GM10248 (cell line): Measurements from ENCODE around the gene PTHLH.

Experiments
- CTCF ChIA-PET: fragments of 300-600 bp; sonication (Branson Sonifier 250); formaldehyde crosslinking; extraction: SDS; loops from one replicate; lab custom pipeline; 2021; ENCODE audit warnings: antibody characterized with exemption; lab: Yijun Ruan, JAX
- POLR2A ChIA-PET: fragments of 350-650 bp; sonication (Branson Sonifier 250); formaldehyde crosslinking; extraction: SDS; loops from one replicate; lab custom pipeline; 2020; ENCODE audit warnings: antibody characterized with exemption; lab: Yijun Ruan, JAX
- DNase-seq: peaks from one replicate; pipeline ENCODE4 v3.0.0; 2012; ENCODE audit errors: extremely low spot score
- TF ChIP-seq, protein P1 (sequence below): IDR thresholded peaks from 2 replicates; pipeline ENCODE4 v1.5.1; 2012; ENCODE audit warnings: mild to moderate bottlenecking, low read depth; ENCODE audit errors: extremely low read depth, missing control alignments, control extremely low read depth

Gene PTHLH

DNA sequence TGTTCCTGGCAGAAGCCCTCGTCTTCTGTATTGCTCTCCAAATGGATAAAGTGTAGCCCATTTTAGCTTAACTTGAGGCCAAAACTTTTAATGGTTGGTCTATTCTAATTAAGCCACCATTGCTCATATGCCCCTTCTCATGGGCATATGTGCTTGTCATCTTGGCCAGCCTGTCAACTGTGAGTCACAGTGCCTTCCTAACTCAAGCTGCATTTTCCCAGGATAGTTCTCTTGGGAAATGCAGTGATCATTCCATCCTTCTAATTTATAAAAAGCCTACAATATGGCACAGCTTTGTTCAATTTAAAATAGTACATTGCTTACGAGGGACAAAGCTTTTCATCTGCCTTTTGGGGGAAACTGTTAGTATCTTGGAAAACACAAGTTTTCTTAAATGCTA lies 6.6 kb downstream of the PTHLH start:
- no peak for DNase-seq
- ChIA-PET CTCF (interaction anchor here (1.4 kb wide), 1 partner anchor 11 kb away, joined by 4 read pairs; no protein-coding TSS in a partner anchor), POLR2A (no interaction called here)
- TF ChIP-seq, protein P1, sequence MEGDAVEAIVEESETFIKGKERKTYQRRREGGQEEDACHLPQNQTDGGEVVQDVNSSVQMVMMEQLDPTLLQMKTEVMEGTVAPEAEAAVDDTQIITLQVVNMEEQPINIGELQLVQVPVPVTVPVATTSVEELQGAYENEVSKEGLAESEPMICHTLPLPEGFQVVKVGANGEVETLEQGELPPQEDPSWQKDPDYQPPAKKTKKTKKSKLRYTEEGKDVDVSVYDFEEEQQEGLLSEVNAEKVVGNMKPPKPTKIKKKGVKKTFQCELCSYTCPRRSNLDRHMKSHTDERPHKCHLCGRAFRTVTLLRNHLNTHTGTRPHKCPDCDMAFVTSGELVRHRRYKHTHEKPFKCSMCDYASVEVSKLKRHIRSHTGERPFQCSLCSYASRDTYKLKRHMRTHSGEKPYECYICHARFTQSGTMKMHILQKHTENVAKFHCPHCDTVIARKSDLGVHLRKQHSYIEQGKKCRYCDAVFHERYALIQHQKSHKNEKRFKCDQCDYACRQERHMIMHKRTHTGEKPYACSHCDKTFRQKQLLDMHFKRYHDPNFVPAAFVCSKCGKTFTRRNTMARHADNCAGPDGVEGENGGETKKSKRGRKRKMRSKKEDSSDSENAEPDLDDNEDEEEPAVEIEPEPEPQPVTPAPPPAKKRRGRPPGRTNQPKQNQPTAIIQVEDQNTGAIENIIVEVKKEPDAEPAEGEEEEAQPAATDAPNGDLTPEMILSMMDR: no peak

DNA sequence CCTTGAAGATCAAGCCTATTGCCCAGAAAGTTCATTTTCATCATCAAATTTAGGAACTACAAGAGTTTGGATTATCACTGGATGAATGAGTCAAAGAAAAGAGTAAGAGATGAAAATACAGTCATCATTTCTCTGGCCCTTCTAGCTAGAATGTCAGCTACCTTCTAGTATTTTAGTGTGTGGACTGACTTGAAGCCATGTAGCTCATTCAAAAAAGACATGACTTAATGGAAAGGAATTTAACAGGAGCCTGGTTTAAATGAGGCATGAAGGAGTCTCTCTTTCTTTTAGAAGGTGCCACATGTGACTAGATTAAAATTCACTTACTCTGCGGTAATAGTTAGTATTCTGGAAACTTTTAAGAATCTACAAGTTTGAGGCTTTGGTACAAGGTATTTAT lies 7.1 kb downstream of the PTHLH start:
- POLR2A ChIA-PET: no interaction called here
- CTCF ChIA-PET: no interaction called here
- DNase-seq: no peak
- TF ChIP-seq, protein P1: no peak

DNA sequence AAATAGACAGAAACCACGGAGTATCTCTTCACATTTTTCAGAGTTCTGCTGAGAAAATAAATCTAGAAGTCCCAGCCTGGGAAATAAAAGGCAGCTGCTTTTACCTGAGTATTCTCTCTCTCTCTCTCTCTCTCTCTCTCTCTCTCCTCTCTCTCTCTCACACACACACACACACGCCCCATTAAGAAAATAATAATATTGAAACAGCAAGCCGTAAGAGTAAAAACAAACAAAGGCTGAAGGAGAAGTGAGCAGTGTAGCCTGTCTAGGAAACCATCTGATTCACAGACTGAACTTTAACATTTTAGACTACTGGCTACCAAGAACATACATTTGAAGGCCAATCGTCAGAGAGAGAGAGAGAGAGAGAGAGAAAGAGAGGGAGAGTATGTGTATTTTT lies 8.4 kb downstream of the PTHLH start:
- ChIA-PET POLR2A (no interaction called here), CTCF (interaction anchor here (0.9 to 3.0 kb wide), 2 partner anchors 23 to 158 kb away, joined by 3 to 11 read pairs; no protein-coding TSS in a partner anchor)
- DNase-seq: no peak
- TF ChIP-seq, protein P1: no peak

DNA sequence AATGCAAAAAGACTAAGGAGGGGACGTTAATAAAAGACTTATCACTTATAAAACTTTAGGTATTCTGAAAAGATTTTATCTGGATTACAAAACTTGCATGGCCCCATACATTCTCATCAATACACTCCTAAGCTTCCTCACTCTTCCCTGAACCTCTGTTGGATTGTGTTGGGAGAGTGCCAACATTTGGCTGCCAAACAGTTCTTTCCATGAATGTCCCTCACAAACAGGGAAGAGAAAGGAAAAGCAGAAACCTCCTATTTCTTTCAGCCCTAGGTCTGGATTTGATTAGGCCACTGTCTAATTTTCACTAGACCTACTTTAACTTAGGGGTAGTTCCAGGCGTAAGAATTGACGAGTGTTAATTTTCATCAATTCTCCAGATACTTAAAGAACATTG lies 11.7 kb downstream of the PTHLH start:
- ChIA-PET POLR2A (no interaction called here), CTCF (no interaction called here)
- no peak for DNase-seq
- TF ChIP-seq, protein P1: no peak

DNA sequence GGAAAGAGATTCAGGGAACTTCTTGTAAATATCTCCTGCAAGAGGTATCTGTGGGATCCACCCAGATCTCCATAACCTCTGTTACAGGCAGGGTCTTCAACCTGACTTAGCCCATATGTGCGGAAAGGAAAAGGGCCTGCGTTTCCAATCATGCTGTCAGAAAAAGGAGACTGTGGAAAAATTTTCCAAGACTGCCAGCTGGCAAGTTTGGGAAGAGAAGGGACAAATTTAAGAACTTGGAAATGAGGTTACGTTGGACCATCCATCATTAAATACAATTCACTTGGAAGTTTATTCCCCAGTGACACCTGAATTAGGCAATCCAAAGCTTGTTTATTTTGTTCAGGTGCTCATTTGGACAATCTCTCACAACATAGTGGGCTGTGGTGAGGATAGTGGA lies 13.9 kb downstream of the PTHLH start:
- DNase-seq: no peak
- ChIA-PET CTCF (no interaction called here), POLR2A (no interaction called here)
- TF ChIP-seq, protein P1: no peak

DNA sequence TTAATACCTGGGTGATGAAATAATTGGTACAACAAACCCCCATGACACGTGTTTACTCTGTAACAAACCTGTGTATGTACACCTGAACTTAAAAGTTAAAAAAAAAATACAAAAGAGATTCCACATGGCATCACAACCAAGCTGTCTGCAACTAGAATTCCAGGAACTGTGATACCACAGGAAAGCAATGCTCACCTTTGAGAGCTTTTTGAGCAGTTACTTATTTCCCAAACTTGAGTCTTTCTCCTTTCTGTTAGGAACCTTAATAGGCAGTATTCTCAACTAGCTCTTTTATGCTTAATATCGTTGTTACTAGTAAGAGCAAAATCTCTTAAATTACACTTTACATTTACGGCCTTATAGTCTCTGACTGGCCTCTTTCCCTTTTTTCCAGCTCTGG lies 15.2 kb downstream of the PTHLH start:
- DNase-seq: no peak
- CTCF ChIA-PET: interaction anchor here (0.9 to 1.3 kb wide), 3 partner anchors 9 to 65 kb away, joined by 3 to 4 read pairs (median 3); no protein-coding TSS in a partner anchor
- TF ChIP-seq, protein P1: no peak
- POLR2A ChIA-PET: no interaction called here

DNA sequence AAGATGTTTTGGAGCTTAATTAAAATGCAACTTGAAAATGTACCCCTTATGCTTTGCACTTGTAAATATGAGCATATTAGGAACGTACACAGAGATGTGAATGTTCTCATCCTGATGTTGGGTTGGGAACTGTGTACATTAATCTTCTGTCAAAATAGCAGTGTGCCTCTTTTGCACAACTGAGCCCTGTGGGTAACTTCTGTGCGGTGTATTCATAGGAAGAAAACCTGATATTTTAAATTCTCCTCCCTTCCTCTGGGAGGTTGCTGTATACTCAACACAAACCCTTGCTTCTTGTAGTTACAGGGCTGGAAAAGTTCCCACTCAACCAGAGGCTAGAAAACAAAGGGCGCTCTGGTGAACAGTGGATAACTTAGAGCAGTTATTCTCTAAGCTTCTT lies 18.7 kb downstream of the PTHLH start:
- TF ChIP-seq, protein P1: no peak
- CTCF ChIA-PET: interaction anchor here (1.0 to 3.7 kb wide), 3 partner anchors 13 to 221 kb away, joined by 3 to 18 read pairs (median 4); no protein-coding TSS in a partner anchor
- POLR2A ChIA-PET: no interaction called here
- no peak for DNase-seq
